ENCODE data around the gene ACTG1. TPM values are rescaled to one million over a fixed set of nuclear protein-coding genes. Genes with fewer than 3 reads are reported as not detected.

ACTG1 gene
- total and polyA plus RNA-seq, 7 donors: 150 to 620 (median 405) TPM

- H3K27ac ChIP-seq: peak overlapping the region; percentile 92
- H3K36me3 ChIP-seq (ENCODE audit: insufficient read depth in 1 of 2, low read depth in 1 of 2): no peaks in the 10 kb centered on the region
- WGBS, 3 donors: 10 to 16% (median 10%) methylated on average over 28 to 52 of the region's 52 CpGs
- ATAC-seq (peak; percentile 12 to 41 (median 28)), DNase-seq (peak; percentile 49 to 68)
- peak; percentile 13 for TF ChIP-seq CTCF (IDR thresholded peaks at IDR 0.05)
- H3K9me3 ChIP-seq: no peaks in the 10 kb centered on the region
- H3K4me3 ChIP-seq: peak overlapping the region; percentile 85
- no peaks in the 10 kb centered on the region for H3K27me3 ChIP-seq (ENCODE audit: insufficient read depth in 3 of 3, low read length in 2 of 3)
- H3K4me1 ChIP-seq: peaks cover 10% of the 10 kb centered on the region
- intact Hi-C loops (cut with DNase I): no loop called here
Measured at GRCh38 chr17:81488276-81488860, 24.2 kb downstream of the ACTG1 start.

GRCh38 chr17:81487487-81488275 is 24.9 kb downstream of the ACTG1 start:
- intact Hi-C loops (cut with DNase I): no loop called here
- Histone ChIP-seq H3K4me1 (peaks cover 17% of the 10 kb centered on the region), H3K27me3 (ENCODE audit: insufficient read depth in 3 of 3, low read length in 2 of 3) (no peaks in the 10 kb centered on the region), H3K36me3 (ENCODE audit: insufficient read depth in 1 of 2, low read depth in 1 of 2) (no peaks in the 10 kb centered on the region), H3K27ac (peak overlapping the region; percentile 92), H3K4me3 (peak overlapping the region; percentile 85), H3K9me3 (no peaks in the 10 kb centered on the region)
- no peak for TF ChIP-seq CTCF (IDR thresholded peaks at IDR 0.05)
- ATAC-seq (peak; percentile 81 to 87 (median 84)), DNase-seq (peak; percentile 88 to 92)
- WGBS, 3 donors: 7 to 15% (median 8%) methylated on average over 52 to 87 of the region's 87 CpGs

- H3K27ac ChIP-seq: no peak overlapping the region
- no peaks in the 10 kb centered on the region for H3K36me3 ChIP-seq (ENCODE audit: insufficient read depth in 1 of 2, low read depth in 1 of 2)
- H3K4me1 ChIP-seq: peaks cover 18% of the 10 kb centered on the region
- ATAC-seq (no peak), DNase-seq (no peak)
- H3K9me3 ChIP-seq: no peaks in the 10 kb centered on the region
- WGBS, 3 donors: 74 to 76% (median 76%) methylated on average over 10 of the region's 10 CpGs
- H3K27me3 ChIP-seq (ENCODE audit: insufficient read depth in 3 of 3, low read length in 2 of 3): no peaks in the 10 kb centered on the region
- H3K4me3 ChIP-seq: peak overlapping the region; percentile 85
- no peak for TF ChIP-seq CTCF (IDR thresholded peaks at IDR 0.05)
- intact Hi-C loops (cut with DNase I): no loop called here
Measured at GRCh38 chr17:81487089-81487486, 25.5 kb downstream of the ACTG1 start.

- 67 to 69% (median 68%) methylated on average over 17 of the region's 17 CpGs for WGBS, 3 donors
- DNase-seq (no peak), ATAC-seq (no peak)
- no peaks in the 10 kb centered on the region for H3K36me3 ChIP-seq (ENCODE audit: insufficient read depth in 1 of 2, low read depth in 1 of 2)
- no peak overlapping the region for H3K4me3 ChIP-seq
- H3K9me3 ChIP-seq: no peaks in the 10 kb centered on the region
- H3K4me1 ChIP-seq: peaks cover 23% of the 10 kb centered on the region
- TF ChIP-seq CTCF (IDR thresholded peaks at IDR 0.05): no peak
- peak overlapping the region; percentile 23 for H3K27ac ChIP-seq
- intact Hi-C loops (cut with DNase I): no loop called here
- no peaks in the 10 kb centered on the region for H3K27me3 ChIP-seq (ENCODE audit: insufficient read depth in 3 of 3, low read length in 2 of 3)
Measured at GRCh38 chr17:81486199-81486810, 26.3 kb downstream of the ACTG1 start.

Data from psoas muscle (tissue), 8 donors.